Kidney (tissue), 14 donors: ENCODE results near the gene RFT1. TPM values are rescaled to one million over a fixed set of nuclear protein-coding genes. Genes with fewer than 3 reads are reported as not detected.
A peak's percentile ranks its signal among the peaks of the same experiment; 100 is the strongest.

Experiments
- DNase-seq, 5 donors: peaks; one replicate each; pipeline ENCODE4 v3.0.0-alpha.2; 2013 to 2020
- FAIRE-seq: peaks from 2 replicates; lab custom pipeline; 2012; peaks lifted over from hg19 to GRCh38; lab: Jason Lieb, UNC
- H3K27ac ChIP-seq, 2 donors: one replicate each; pipeline ENCODE4 v1.7.0; 2013; ENCODE audit warnings: low read depth in 2 of 2, low read length in 2 of 2, inconsistent platforms in 1 of 2
- H3K27me3 ChIP-seq: one replicate; pipeline ENCODE4 v1.7.1; 2013; ENCODE audit warnings: low read length, inconsistent platforms; ENCODE audit not compliant: control insufficient read depth, insufficient read depth
- H3K36me3 ChIP-seq, 3 donors: one replicate each; pipeline versions ENCODE4 v1.7.0 to v1.7.1; 2013; ENCODE audit warnings: low read length in 3 of 3, control low read depth in 1 of 3, inconsistent platforms in 1 of 3; ENCODE audit not compliant: insufficient read depth in 3 of 3, control insufficient read depth in 2 of 3
- H3K4me1 ChIP-seq, 3 donors: one replicate each; pipeline versions ENCODE4 v1.7.0 to v1.7.1; 2013; ENCODE audit warnings: low read length in 3 of 3, inconsistent platforms in 1 of 3, low read depth in 1 of 3; ENCODE audit not compliant: control insufficient read depth in 2 of 3, insufficient read depth in 2 of 3
- H3K4me3 ChIP-seq, 3 donors: one replicate each; pipeline versions ENCODE4 v1.7.0 to v1.8.1; 2013; ENCODE audit warnings: low read length in 3 of 3, control low read depth in 1 of 3, inconsistent platforms in 1 of 3
- H3K9ac ChIP-seq, 3 donors: one replicate each; pipeline versions ENCODE4 v1.7.0 to v1.7.1; 2013; ENCODE audit warnings: low read length in 3 of 3, control low read depth in 1 of 3, inconsistent platforms in 1 of 3
- H3K9me3 ChIP-seq, 3 donors: one replicate each; pipeline versions ENCODE4 v1.7.0 to v1.7.1; 2013; ENCODE audit warnings: low read length in 3 of 3, control low read depth in 1 of 3, inconsistent platforms in 1 of 3; ENCODE audit not compliant: control insufficient read depth in 2 of 3, insufficient read depth in 1 of 3
- CTCF ChIP-seq: IDR thresholded peaks from 3 replicates; pipeline ENCODE4 v1.5.1; 2012; ENCODE audit warnings: mild to moderate bottlenecking, moderate library complexity, borderline replicate concordance; ENCODE audit not compliant: insufficient read depth; ENCODE audit errors: extremely low read depth
- intact Hi-C: fragments of 100-400 bp; cut with DNase I; formaldehyde crosslinking; loops from one replicate; pipeline ENCODE4 v1.11.1; 2022
- polyA plus RNA-seq: library from polyadenylated mRNA; stranded (reverse); fragments of 350-450 nt; fragmentation: Illumina TruSeq; extraction: RNeasy Lipid Tissue Mini Kit (QIAGEN cat#74804); gene quantifications from one replicate; pipeline ENCODE4 v1.2.3, GENCODE V29; 2014; ENCODE audit warnings: low read depth, low replicate concordance; ENCODE audit not compliant: insufficient read depth
- total RNA-seq: library from RNA; stranded (reverse); fragmentation: NEBNext Ultra II Directional; extraction: Animal tissue kit (Norgen Biotek cat#: 25700); gene quantifications from one replicate; pipeline ENCODE4 v1.2.1, GENCODE V29; 2021
- donor health status: control.
- donor health status: control.
- donor health status: control.
- donor health status: control.
- donor health status: control.
- donor health status: DM: yes; HTN: yes; CAD: no.
- donor health status: Normal renal cell carcinoma (clear cell type).

RFT1 gene
- total and polyA plus RNA-seq, 2 donors from 2014 or later: 14.7 to 22.8 TPM

GRCh38 chr3:53171827-53172505 lies 41.7 kb upstream of the RFT1 start:
- Histone ChIP-seq H3K4me1 (peaks cover 0 to 42% (median 21%) of the 10 kb centered on the region in 3 donors), H3K27ac (no peak overlapping the region), H3K27me3 (no peaks in the 10 kb centered on the region), H3K9me3 (no peaks in the 10 kb centered on the region), H3K9ac (no peak overlapping the region), H3K4me3 (no peak overlapping the region), H3K36me3 (peaks cover 0 to 5% (median 4%) of the 10 kb centered on the region in 3 donors)
- FAIRE-seq (no peak), DNase-seq (no peak)
- TF ChIP-seq CTCF: no peak
- intact Hi-C loops: no loop called here

GRCh38 chr3:53171064-53171418 lies 40.8 kb upstream of the RFT1 start:
- DNase-seq: no peak
- H3K4me1 ChIP-seq: peaks cover 0 to 52% (median 26%) of the 10 kb centered on the region in 3 donors
- no peaks in the 10 kb centered on the region for H3K27me3 ChIP-seq
- no peak for FAIRE-seq
- peaks cover 3 to 7% (median 5%) of the 10 kb centered on the region in 3 donors for H3K36me3 ChIP-seq
- TF ChIP-seq CTCF: no peak
- H3K9ac ChIP-seq: no peak overlapping the region
- H3K27ac ChIP-seq: no peak overlapping the region
- no peak overlapping the region for H3K4me3 ChIP-seq
- intact Hi-C loops: no loop called here
- H3K9me3 ChIP-seq: no peaks in the 10 kb centered on the region

GRCh38 chr3:53170325-53171063 lies 40.3 kb upstream of the RFT1 start:
- intact Hi-C loops: no loop called here
- TF ChIP-seq CTCF: no peak
- H3K4me1 ChIP-seq: peaks cover 0 to 53% (median 26%) of the 10 kb centered on the region in 3 donors
- no peaks in the 10 kb centered on the region for H3K27me3 ChIP-seq
- no peak overlapping the region for H3K4me3 ChIP-seq
- H3K9me3 ChIP-seq: no peaks in the 10 kb centered on the region
- H3K36me3 ChIP-seq: peaks cover 3 to 7% (median 5%) of the 10 kb centered on the region in 3 donors
- DNase-seq: no peak
- no peak overlapping the region for H3K9ac ChIP-seq
- FAIRE-seq: no peak
- H3K27ac ChIP-seq: peak overlapping the region in 1 of 2 donors; percentile 75
